BJ (cell line): ENCODE measurements around the gene PDHX. TPM values are rescaled to one million over a fixed set of nuclear protein-coding genes. Genes with fewer than 3 reads are reported as not detected.

Source experiments
- CTCF ChIA-PET: fragments of 350-600 bp; formaldehyde crosslinking; extraction: SDS; loops from one replicate; lab custom pipeline; 2021; ENCODE audit warnings: antibody characterized with exemption, inconsistent platforms; lab: Yijun Ruan, JAX
- POLR2A ChIA-PET: fragments of 300-600 bp; sonication (Branson Sonifier 250); formaldehyde crosslinking; extraction: SDS; loops from one replicate; lab custom pipeline; 2021; ENCODE audit warnings: antibody characterized with exemption; lab: Charles Lee
- DNase-seq: peaks from one replicate; pipeline ENCODE4 v3.0.0-alpha.2; 2011; ENCODE audit warnings: low read depth
- H3K27me3 ChIP-seq: 2 replicates; pipeline ENCODE4 v1.6.0; 2011; ENCODE audit warnings: low read length; ENCODE audit not compliant: control insufficient read depth, insufficient read depth
- H3K36me3 ChIP-seq: 2 replicates; pipeline ENCODE4 v1.5.1; 2011; ENCODE audit warnings: low read length; ENCODE audit not compliant: control insufficient read depth, insufficient read depth
- H3K4me3 ChIP-seq: 2 replicates; pipeline ENCODE4 v1.5.1; 2011; ENCODE audit warnings: low read depth, mild to moderate bottlenecking, control low read depth, low read length
- polyA plus RNA-seq: library from polyadenylated mRNA; depleted of rRNA; stranded (reverse); fragments of >200 nt; gene quantifications from 2 replicates; pipeline ENCODE4 v1.2.3, GENCODE V29; 2011
- TF ChIP-seq, protein P1 (sequence below): IDR thresholded peaks from 2 replicates; pipeline ENCODE4 v1.5.1; 2011; ENCODE audit warnings: low read depth, mild to moderate bottlenecking, control low read depth, inconsistent platforms, low read length, moderate library complexity; ENCODE audit not compliant: insufficient read depth

PDHX gene
- polyA plus RNA-seq, 1 experiment = 21.7 TPM

GRCh38 chr11:34972366-34972765, 55.9 kb downstream of the PDHX start:
- no peaks in the 10 kb centered on the region for H3K27me3 ChIP-seq
- ChIA-PET CTCF (interaction anchor here (0.7 to 0.9 kb wide), 4 partner anchors 48 to 709 kb away, joined by 3 read pairs; no protein-coding TSS in a partner anchor), POLR2A (no interaction called here)
- no peaks in the 10 kb centered on the region for H3K36me3 ChIP-seq
- no peak overlapping the region for H3K4me3 ChIP-seq
- TF ChIP-seq, protein P1, sequence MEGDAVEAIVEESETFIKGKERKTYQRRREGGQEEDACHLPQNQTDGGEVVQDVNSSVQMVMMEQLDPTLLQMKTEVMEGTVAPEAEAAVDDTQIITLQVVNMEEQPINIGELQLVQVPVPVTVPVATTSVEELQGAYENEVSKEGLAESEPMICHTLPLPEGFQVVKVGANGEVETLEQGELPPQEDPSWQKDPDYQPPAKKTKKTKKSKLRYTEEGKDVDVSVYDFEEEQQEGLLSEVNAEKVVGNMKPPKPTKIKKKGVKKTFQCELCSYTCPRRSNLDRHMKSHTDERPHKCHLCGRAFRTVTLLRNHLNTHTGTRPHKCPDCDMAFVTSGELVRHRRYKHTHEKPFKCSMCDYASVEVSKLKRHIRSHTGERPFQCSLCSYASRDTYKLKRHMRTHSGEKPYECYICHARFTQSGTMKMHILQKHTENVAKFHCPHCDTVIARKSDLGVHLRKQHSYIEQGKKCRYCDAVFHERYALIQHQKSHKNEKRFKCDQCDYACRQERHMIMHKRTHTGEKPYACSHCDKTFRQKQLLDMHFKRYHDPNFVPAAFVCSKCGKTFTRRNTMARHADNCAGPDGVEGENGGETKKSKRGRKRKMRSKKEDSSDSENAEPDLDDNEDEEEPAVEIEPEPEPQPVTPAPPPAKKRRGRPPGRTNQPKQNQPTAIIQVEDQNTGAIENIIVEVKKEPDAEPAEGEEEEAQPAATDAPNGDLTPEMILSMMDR = no peak
- no peak for DNase-seq

- CTCF ChIA-PET = interaction anchor here (0.9 kb wide), 1 partner anchor 168 kb away, joined by 3 read pairs; no protein-coding TSS in a partner anchor
- peak; percentile 93 for DNase-seq
- Histone ChIP-seq H3K36me3 (no peaks in the 10 kb centered on the region), H3K27me3 (no peaks in the 10 kb centered on the region), H3K4me3 (no peak overlapping the region)
- POLR2A ChIA-PET = no interaction called here
- TF ChIP-seq, protein P1 = no peak
These were observed 56.5 kb downstream of the PDHX start for GRCh38 chr11:34972892-34973291.

DNA sequence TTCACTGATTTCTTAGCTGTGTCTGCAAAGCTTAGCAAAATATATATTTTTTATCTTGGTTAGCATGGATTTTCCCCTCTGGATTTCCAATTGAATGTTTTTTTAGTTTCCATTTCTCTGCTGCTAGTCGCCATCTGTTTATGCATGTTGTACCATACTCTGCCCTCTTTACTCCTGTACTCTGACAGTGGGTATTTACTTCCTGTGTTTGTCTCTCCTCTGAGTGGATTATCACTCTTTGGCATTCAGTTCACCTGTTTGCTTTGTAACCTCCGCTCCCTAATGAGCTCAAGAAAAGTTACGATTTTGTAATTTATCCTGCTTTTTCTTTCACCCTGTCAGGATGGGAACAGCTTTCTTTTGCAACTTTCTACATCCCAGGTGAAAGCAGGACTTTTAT, 59.1 kb downstream of the PDHX start:
- Histone ChIP-seq H3K27me3 (no peaks in the 10 kb centered on the region), H3K36me3 (no peaks in the 10 kb centered on the region; the same call in 1 of the 2 replicates), H3K4me3 (no peak overlapping the region)
- ChIA-PET CTCF (interaction anchor here (0.5 to 0.9 kb wide), 2 partner anchors 416 to 759 kb away, joined by 3 read pairs; no protein-coding TSS in a partner anchor), POLR2A (no interaction called here)
- TF ChIP-seq, protein P1 = no peak
- DNase-seq = no peak

GRCh38 chr11:34976496-34977088, 60.2 kb downstream of the PDHX start:
- Histone ChIP-seq H3K4me3 (no peak overlapping the region), H3K36me3 (no peaks in the 10 kb centered on the region; the same call in 1 of the 2 replicates), H3K27me3 (no peaks in the 10 kb centered on the region)
- DNase-seq = no peak
- POLR2A ChIA-PET = interaction anchor here (0.6 to 0.9 kb wide), 2 partner anchors 164 to 521 kb away, joined by 3 to 4 read pairs; no protein-coding TSS in a partner anchor
- TF ChIP-seq, protein P1 = no peak
- CTCF ChIA-PET = no interaction called here

DNA sequence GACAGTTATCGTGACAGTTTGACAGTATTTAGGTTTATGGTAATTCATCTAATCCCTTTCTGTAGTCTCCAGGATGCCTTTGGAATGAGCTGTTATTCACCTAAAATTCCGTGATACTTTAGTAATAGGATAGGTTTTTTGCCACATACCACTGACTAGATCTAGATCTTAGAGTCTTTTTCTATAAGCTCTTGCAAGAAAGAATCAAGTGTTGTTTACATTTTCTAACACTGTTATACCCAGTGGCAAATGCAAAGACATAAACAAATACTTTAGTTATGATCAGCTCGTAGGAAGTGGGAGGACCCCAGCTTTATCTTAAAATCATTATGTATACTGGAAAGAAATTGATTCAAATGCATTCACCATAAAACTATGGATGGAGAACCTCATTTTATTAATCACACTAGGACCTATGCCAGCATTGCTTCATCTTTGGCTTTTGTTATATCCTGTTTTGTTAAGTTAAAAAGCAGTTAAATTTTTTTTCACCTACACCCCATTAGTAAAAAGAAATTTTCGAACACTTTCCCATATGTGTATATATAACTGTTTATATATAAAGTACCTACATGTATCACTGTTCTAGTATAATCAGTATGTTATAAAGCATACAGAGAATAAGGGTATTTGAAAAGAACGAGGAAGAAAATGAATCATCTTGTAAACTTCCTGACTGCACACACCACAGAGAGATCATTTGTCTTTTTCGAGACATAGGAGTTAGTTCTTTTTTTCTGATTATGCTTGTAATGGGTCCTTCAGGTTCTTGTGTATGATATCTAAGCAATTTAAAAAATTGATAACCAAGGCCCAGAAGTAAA, 60.9 kb downstream of the PDHX start:
- no peaks in the 10 kb centered on the region for H3K27me3 ChIP-seq
- ChIA-PET CTCF (interaction anchor here (0.7 kb wide), 1 partner anchor 1294 kb away, joined by 3 read pairs; no protein-coding TSS in a partner anchor), POLR2A (interaction anchor here (0.6 to 0.9 kb wide), 3 partner anchors 163 to 521 kb away, joined by 3 to 4 read pairs (median 3); no protein-coding TSS in a partner anchor)
- no peak overlapping the region for H3K4me3 ChIP-seq
- TF ChIP-seq, protein P1 = no peak
- DNase-seq = peak; percentile 46
- H3K36me3 ChIP-seq = no peaks in the 10 kb centered on the region; the same call in 1 of the 2 replicates
